KMS-11 (cell line): ENCODE data around the gene TMPRSS3.

Experiments
- H2AFZ ChIP-seq: fragments of 200-600 bp; sonication (generic); 2 replicates; pipeline ENCODE4 v1.6.1; 2016; ENCODE audit warnings: antibody characterized with exemption, mixed run types, low read depth
- H3K27ac ChIP-seq: fragments of 200-600 bp; sonication (generic); 2 replicates; pipeline ENCODE4 v1.6.1; 2016; ENCODE audit warnings: mild to moderate bottlenecking, mixed run types
- H3K27me3 ChIP-seq: fragments of 200-600 bp; sonication (generic); 2 replicates; pipeline ENCODE4 v1.6.1; 2017; ENCODE audit warnings: mild to moderate bottlenecking, low read depth, mixed run types, moderate library complexity; ENCODE audit not compliant: insufficient read depth
- H3K36me3 ChIP-seq: fragments of 200-600 bp; sonication (generic); 2 replicates; pipeline ENCODE4 v1.6.1; 2017; ENCODE audit warnings: mild to moderate bottlenecking, mixed run types; ENCODE audit not compliant: insufficient read depth
- H3K4me1 ChIP-seq: fragments of 200-600 bp; sonication (generic); 2 replicates; pipeline ENCODE4 v1.6.1; 2016; ENCODE audit warnings: mild to moderate bottlenecking, low read depth, mixed run types; ENCODE audit not compliant: poor library complexity, severe bottlenecking
- H3K4me2 ChIP-seq: fragments of 200-600 bp; sonication (generic); 2 replicates; pipeline ENCODE4 v1.7.0; 2016; ENCODE audit warnings: mild to moderate bottlenecking, mixed run types
- H3K4me3 ChIP-seq: fragments of 200-600 bp; sonication (generic); IDR thresholded peaks from 2 replicates; pipeline ENCODE4 v1.6.1; 2017; ENCODE audit warnings: low read depth, low read length, mixed read lengths; ENCODE audit not compliant: insufficient read depth
- H3K79me2 ChIP-seq: fragments of 200-600 bp; sonication (generic); 2 replicates; pipeline ENCODE4 v1.6.1; 2016; ENCODE audit warnings: low read depth, mixed run types; ENCODE audit not compliant: insufficient read depth
- H3K9ac ChIP-seq: fragments of 200-600 bp; sonication (generic); 2 replicates; pipeline ENCODE4 v1.6.1; 2016; ENCODE audit warnings: mild to moderate bottlenecking, mixed run types
- H4K20me1 ChIP-seq: fragments of 200-600 bp; sonication (generic); 2 replicates; pipeline ENCODE4 v1.6.1; 2016; ENCODE audit warnings: mild to moderate bottlenecking, mixed run types; ENCODE audit not compliant: insufficient read depth
- CTCF ChIP-seq: fragments of 200-600 bp; sonication (generic); conservative IDR thresholded peaks from 2 replicates; pipeline ENCODE4 v1.6.1; 2017; ENCODE audit warnings: low read depth, mild to moderate bottlenecking, antibody characterized with exemption, low read length, moderate library complexity, mixed read lengths

TMPRSS3 gene

GRCh38 chr21:42379426-42380215 lies 16.2 kb downstream of the TMPRSS3 start:
- Histone ChIP-seq H3K27me3 (peaks cover 45% of the 10 kb centered on the region), H3K4me1 (no peaks in the 10 kb centered on the region)
- TF ChIP-seq CTCF = no peak

GRCh38 chr21:42378418-42378817 lies 17.4 kb downstream of the TMPRSS3 start:
- no peak overlapping the region for H3K27ac ChIP-seq
- no peak for TF ChIP-seq CTCF
- H3K79me2 ChIP-seq = no peaks in the 10 kb centered on the region
- H3K4me1 ChIP-seq = no peaks in the 10 kb centered on the region
- H4K20me1 ChIP-seq = no peaks in the 10 kb centered on the region
- H3K9ac ChIP-seq = no peak overlapping the region
- H3K27me3 ChIP-seq = peaks cover 56% of the 10 kb centered on the region
- H3K36me3 ChIP-seq = no peaks in the 10 kb centered on the region
- no peak overlapping the region for H3K4me2 ChIP-seq
- H3K4me3 ChIP-seq = no peak overlapping the region
- no peak overlapping the region for H2AFZ ChIP-seq

More at GRCh38 chr21:42379426-42380215, 16.2 kb downstream of the TMPRSS3 start:
- no peaks in the 10 kb centered on the region for H3K79me2 ChIP-seq
- no peak overlapping the region for H3K27ac ChIP-seq
- H3K36me3 ChIP-seq = no peaks in the 10 kb centered on the region
- no peaks in the 10 kb centered on the region for H4K20me1 ChIP-seq
- no peak overlapping the region for H3K9ac ChIP-seq
- H3K4me3 ChIP-seq = no peak overlapping the region
- no peak overlapping the region for H2AFZ ChIP-seq
- no peak overlapping the region for H3K4me2 ChIP-seq

- Histone ChIP-seq H3K4me3 (no peak overlapping the region), H3K79me2 (no peaks in the 10 kb centered on the region), H3K27ac (no peak overlapping the region), H4K20me1 (no peaks in the 10 kb centered on the region), H3K4me1 (no peaks in the 10 kb centered on the region), H2AFZ (no peak overlapping the region), H3K4me2 (no peak overlapping the region), H3K9ac (no peak overlapping the region), H3K36me3 (no peaks in the 10 kb centered on the region), H3K27me3 (peaks cover 61% of the 10 kb centered on the region)
- TF ChIP-seq CTCF = no peak
Measured at GRCh38 chr21:42377951-42378340, 17.9 kb downstream of the TMPRSS3 start.

- Histone ChIP-seq H3K27ac (no peak overlapping the region), H3K4me3 (no peak overlapping the region), H3K9ac (no peak overlapping the region), H3K79me2 (no peaks in the 10 kb centered on the region), H3K27me3 (peaks cover 66% of the 10 kb centered on the region), H2AFZ (no peak overlapping the region), H3K36me3 (no peaks in the 10 kb centered on the region), H4K20me1 (no peaks in the 10 kb centered on the region), H3K4me2 (no peak overlapping the region), H3K4me1 (no peaks in the 10 kb centered on the region)
- TF ChIP-seq CTCF = no peak
Measured at GRCh38 chr21:42377211-42377950, 18.5 kb downstream of the TMPRSS3 start.
